HG02938 (cell line): ENCODE measurements around the gene CD300E.

Experiments used
- ATAC-seq: cut with Tn5 transposase; IDR thresholded peaks from one replicate; pipeline ENCODE4 v1.9.1; 2021; ENCODE audit warnings: mild to moderate bottlenecking, moderate library complexity; ENCODE audit not compliant: unreplicated experiment

Gene CD300E

GRCh38 chr17:74623693-74624093 lies at the start of gene CD300E:
Gene CD300E (minus strand): TSS chr17:74623738. CDS start chr17:74623621, 117 bp downstream.
- no peak for ATAC-seq

DNA sequence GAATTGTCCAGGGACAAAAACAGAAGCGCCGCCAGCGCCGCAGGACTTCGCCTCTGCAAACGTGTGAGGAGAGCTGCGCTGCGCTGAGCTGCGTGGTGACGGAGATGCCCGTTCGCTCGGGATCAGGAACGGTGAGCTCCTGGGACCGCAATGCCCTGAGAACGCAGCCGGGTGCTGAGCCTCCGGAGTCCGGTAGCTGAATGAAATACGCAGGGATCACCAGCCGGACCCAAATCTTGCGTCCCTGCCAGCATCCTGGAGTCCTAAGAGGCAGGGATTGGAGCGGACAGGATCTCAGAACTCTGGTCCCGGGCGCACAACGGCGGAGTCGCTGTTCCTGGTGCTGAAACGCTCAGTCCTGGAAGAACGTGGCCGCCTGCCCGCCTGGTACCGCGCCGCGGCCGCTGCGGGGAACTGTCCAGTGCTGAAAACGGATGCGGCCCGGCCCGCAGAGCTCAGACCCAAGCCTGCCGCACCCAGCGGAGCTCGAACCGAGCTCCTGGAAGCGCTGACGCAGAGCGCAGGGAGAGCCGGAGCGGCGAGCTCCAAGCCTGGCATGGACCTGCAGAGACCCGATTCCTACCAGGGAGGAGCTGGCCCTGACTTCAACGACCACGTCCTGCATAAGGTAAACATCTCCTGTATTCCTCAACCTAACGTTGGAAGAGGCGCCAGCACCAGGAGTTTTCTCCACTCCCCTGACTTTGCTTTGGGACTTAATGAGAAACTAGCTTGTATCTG lies 47.7 kb upstream of the CD300E start:
- no peak for ATAC-seq

- no peak for ATAC-seq
Measured at GRCh38 chr17:74670329-74670728, 46.8 kb upstream of the CD300E start.

- ATAC-seq = no peak
Measured at GRCh38 chr17:74663561-74663960, 40.0 kb upstream of the CD300E start.

DNA sequence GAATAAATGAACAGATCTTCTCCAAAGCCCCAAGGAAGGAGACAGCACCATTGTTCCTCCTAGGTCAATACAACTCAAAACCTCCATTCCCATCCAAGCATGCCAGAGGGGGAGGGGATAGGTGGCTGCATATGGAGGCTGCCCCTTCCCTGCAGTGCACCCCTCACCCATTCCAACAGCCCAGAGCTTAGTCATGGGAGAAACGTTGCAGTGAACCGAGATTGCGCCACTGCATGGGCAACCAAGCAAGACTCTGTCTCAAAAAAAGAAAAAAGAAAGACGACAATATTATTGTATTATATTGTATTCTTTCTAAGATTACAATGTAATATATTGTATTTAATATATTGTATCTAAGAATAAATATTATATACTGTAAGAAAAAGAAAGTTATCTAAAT lies 36.4 kb upstream of the CD300E start:
- ATAC-seq = no peak

DNA sequence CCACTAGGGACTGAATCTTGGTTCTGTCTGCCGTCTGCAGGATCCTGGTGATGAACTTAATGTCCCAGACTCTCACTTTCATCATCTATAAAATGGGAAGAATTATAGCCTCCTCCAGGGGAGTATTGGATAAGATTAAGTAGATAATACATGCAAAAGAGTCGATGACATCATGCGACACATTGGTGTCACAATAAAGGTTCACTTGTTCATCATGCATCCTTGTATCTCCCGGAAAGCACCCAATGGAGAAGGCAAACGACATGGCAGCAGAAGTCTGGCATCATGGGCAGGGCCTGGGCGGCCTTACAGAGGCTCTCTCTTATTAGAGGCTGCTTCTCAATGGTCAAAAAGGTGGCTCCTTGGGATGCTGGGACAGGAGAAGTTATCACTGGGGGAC lies 35.1 kb upstream of the CD300E start:
- ATAC-seq = no peak

GRCh38 chr17:74654742-74655141 lies 31.2 kb upstream of the CD300E start:
- no peak for ATAC-seq

GRCh38 chr17:74652020-74652419 lies 28.5 kb upstream of the CD300E start:
- no peak for ATAC-seq

- ATAC-seq = no peak
Measured at GRCh38 chr17:74649909-74650308, 26.4 kb upstream of the CD300E start.

- no peak for ATAC-seq
Measured at GRCh38 chr17:74647871-74648672, 24.5 kb upstream of the CD300E start.

DNA sequence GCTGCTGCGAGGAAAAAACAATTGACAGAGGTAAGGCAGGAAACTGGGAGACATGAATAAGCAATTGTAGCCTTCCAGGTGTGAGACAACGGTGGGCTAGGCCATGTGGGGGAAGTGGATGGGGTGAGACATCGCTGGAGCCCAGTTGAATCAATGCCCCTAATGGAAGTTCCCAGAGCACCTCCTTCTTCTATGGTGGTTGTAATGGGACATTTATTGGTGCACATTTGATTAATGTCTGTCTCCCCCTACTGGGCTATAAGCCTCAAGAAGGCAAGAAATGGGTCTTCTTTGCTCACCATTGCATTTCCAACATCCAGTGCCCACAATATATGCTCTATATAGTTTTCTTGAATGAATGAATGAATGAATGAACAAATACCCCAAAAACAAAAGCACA lies 22.7 kb upstream of the CD300E start:
- no peak for ATAC-seq

DNA sequence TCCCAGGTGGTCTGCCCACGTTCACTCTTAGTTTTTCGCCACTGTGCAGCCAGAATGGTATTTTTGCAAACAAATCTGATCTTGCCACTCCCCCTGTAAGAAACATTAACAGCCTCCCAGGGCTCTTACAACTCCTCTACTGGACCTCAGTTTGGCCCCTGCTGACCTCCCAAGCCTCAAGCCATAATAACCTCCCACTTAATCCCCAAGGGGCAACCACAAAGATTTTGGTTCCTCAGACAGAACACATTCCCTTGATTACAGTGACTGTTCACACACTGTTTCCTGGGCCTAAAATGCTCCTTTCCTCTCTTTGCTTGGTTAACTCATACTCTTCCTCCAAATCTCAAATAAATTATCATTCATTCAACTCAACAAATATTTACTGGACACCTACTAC lies 21.5 kb upstream of the CD300E start:
- no peak for ATAC-seq

DNA sequence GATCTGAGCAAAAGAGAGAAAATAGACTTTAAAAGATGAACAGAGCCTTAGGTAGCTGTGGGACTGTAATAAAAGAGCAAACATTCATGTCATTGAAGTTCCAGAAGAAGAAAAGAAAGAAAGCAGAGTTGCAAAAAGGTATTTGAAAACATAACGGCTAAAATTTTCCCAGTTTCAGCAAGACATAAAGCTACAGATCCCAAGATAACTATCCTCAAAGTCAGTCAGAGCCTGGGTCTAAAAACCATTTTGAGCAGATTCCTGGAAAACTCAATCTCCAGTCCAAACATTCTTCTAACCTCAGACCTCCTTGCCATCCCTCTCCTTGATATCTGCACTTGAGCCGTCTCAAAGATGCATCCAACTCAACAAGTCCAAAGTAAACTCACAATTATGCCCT lies 20.9 kb upstream of the CD300E start:
- ATAC-seq = no peak

DNA sequence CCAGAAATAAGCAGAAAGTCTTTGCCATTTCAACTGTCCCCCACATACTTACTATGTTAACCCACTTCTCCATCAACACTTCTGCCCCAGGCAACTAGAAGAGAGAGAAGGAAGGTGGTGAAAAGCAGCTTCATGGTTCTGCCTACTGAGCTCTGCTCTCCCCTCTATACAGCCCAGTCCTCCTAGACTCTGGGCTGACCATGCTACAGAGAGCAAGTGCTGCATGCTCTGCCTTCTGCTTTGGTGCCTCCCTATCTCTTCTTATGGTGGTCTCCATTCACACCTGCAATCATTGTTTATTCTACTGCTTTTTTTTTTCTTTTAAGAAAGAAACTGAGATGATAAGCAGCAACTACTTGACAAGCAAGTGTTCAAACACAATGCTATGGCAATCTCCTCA lies 20.3 kb upstream of the CD300E start:
- ATAC-seq = no peak

GRCh38 chr17:74642995-74643394 lies 19.5 kb upstream of the CD300E start:
- ATAC-seq = no peak

GRCh38 chr17:74642556-74642955 lies 19.0 kb upstream of the CD300E start:
- no peak for ATAC-seq

DNA sequence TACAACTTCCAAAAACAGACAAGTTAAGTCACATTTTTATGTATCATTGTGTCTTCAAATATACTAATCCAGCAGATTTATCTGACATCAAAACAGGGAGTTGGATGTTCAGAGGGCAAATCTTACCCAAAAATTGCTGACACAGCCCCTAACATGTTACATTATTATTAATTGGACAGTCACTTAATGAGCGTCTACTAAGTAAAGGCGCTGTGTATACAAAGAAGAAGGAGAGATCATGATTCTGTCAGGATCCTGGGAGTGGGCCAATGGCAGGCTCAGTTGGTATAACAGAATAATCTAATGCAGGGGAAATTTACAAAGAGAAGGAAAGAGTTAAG lies 18.4 kb upstream of the CD300E start:
- ATAC-seq = no peak

DNA sequence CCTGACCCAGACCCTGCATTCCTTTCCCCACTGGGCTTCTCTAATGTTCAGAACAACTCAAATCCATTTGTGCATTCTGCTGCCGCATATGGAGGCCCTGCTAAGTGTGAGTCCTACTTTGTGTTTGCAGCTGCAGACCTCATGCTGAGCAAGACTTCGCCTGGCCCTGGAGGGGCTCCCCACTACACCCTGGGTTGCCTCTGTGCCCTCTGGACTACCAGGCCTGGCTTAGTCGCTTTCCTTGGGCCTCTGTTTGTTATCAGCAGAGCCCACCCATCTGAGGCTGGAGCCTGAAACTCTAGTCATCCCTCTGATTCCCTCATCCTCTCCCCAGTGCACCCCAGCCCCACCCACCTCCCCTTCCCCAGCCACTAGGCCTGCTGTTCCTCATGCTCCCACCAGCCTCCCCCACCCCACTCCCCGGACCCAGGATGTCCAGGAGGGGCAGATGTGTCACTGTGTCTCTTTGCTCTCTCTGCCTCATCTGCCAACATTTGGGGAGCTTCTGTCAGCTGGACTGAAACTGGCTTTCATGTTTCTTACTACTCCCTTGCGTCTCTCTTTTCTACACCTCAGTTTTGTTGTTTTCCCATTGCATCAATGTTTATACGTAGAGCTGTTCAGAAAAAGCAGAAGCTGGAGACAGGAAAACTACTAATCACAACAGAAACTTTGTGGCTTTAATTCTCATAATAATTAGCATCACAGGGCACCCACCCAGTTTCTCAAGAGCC lies 17.9 kb upstream of the CD300E start:
- no peak for ATAC-seq

- no peak for ATAC-seq
Measured at GRCh38 chr17:74639704-74640151, 16.2 kb upstream of the CD300E start.

GRCh38 chr17:74637926-74638325 lies 14.4 kb upstream of the CD300E start:
- no peak for ATAC-seq

DNA sequence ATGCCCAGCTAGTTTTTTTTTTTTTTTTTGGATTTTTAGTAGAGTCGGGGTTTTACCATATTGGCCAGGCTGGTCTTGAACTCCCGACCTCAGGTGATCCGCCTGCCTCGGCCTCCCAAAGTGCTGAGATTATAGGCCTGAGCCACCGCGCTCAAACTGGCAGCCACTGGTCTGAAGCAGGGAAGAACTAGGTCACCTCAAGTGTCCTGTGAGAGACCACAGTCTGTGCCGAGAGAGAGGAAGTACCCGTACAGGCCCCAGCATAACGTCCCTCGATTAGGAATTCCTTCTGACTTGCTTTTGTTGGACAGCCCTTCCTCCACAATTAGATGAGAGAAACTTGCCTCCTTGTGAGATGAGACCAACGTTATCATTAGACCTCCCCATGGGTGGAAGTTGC lies 13.7 kb upstream of the CD300E start:
- ATAC-seq = no peak
